Tibial nerve (tissue), 4 donors: Measurements from ENCODE around the gene TGIF2. TPM values are rescaled to one million over a fixed set of nuclear protein-coding genes. Genes with fewer than 3 reads are reported as not detected.

Experiments used
- DNase-seq, 2 donors: peaks; one replicate each; pipeline ENCODE4 v3.0.0-alpha.2; 2019; ENCODE audit warnings: low spot score in 2 of 2
- H3K27ac ChIP-seq, 4 donors: fragments of 200-600 bp; sonication (generic) in 3 of 4; one replicate each; pipeline ENCODE4 v1.5.1; 2017 to 2019; ENCODE audit warnings: mild to moderate bottlenecking in 1 of 4
- H3K27me3 ChIP-seq, 2 donors: fragments of 200-600 bp; sonication (generic) in 1 of 2; one replicate each; pipeline versions ENCODE4 v1.5.1 to v1.6.0; 2017 to 2019
- H3K36me3 ChIP-seq, 3 donors: fragments of 200-600 bp; sonication (generic); one replicate each; pipeline ENCODE4 v1.5.1; 2018 to 2019
- H3K4me1 ChIP-seq, 4 donors: fragments of 200-600 bp; sonication (generic) in 3 of 4; one replicate each; pipeline ENCODE4 v1.5.1; 2017 to 2019
- H3K4me3 ChIP-seq, 4 donors: fragments of 200-600 bp; sonication (generic) in 3 of 4; one replicate each; pipeline ENCODE4 v1.5.1; 2017 to 2019; ENCODE audit warnings: mild to moderate bottlenecking in 1 of 4, moderate library complexity in 1 of 4
- H3K9me3 ChIP-seq, 4 donors: fragments of 200-600 bp; sonication (generic) in 3 of 4; one replicate each; pipeline ENCODE4 v1.5.1; 2017 to 2019
- EP300 ChIP-seq, 2 donors: sonication (generic); formaldehyde crosslinking; IDR thresholded peaks; one replicate each; pipeline ENCODE4 v1.6.1; 2017; ENCODE audit warnings: antibody characterized with exemption in 2 of 2, mild to moderate bottlenecking in 1 of 2
- POLR2A ChIP-seq, 2 donors: fragments of 450-650 bp; IDR thresholded peaks; one replicate each; pipeline ENCODE4 v1.6.1; 2017; ENCODE audit warnings: antibody characterized with exemption in 2 of 2, mild to moderate bottlenecking in 2 of 2, moderate library complexity in 2 of 2
- WGBS, 2 donors: methylation state at CpG; one replicate each; pipeline ENCODE4 v1.1.5; 2018; 5-methylcytosine and 5-hydroxymethylcytosine counted together
- total RNA-seq, 4 donors: library from RNA; depleted of rRNA; stranded (reverse); fragments of >200 nt; gene quantifications; one replicate each; pipeline ENCODE4 v1.1.0, GENCODE V29; 2016
- TF ChIP-seq, protein P1 (sequence below), 5 experiments: fragments of 200-600 bp in 3 of 5; fragments of 450-650 bp in 2 of 5; sonication (generic) in 3 of 5; IDR thresholded peaks; one replicate each; pipeline ENCODE4 v1.5.1; 2016 to 2019; ENCODE audit warnings: antibody characterized with exemption in 5 of 5, mild to moderate bottlenecking in 3 of 5, moderate library complexity in 2 of 5

TGIF2 gene
- total RNA-seq, 4 donors from 2014 or later, result 13.2 to 27.7 (median 19.6) TPM

DNA sequence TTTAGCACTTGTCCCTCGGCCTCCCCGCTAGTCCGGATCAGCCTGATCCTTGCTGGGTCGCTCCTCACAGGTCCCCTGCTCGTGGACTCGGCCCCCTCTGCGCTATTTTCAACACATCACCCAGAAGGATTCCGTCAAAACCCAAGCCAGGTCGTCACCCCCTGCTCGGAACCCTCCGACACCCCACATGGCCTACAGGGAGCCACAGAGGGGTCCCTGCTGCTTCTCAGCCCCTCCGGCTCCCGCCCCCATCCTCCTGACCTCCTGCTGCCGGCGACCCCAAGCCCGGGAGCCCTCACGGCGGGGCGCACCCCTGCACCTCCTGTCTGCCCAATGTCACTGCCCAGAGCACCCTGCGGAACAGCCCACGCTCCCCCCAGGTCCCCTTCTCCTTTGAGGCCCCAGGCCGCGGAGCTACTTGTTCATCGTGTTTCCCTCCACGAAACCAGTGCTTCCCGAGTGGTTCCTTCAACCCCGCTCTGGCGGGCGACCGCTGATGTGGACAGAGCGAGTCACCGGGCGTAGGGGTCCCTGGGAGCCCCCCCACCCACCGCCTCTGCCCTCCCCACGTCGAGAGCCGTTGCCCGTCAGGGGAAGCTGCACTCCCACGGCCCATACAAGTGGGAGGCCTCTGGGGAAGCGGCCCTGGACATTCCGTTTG is 32.7 kb upstream of the TGIF2 start:
- peak overlapping the region; percentile 87 to 98 (median 94) for H3K27ac ChIP-seq
- peak overlapping the region; percentile 60 to 82 (median 70) for H3K4me3 ChIP-seq
- H3K36me3 ChIP-seq, result peaks cover 0 to 8% (median 0%) of the 10 kb centered on the region in 3 donors
- H3K27me3 ChIP-seq, result no peaks in the 10 kb centered on the region
- DNase-seq, result no peak
- H3K9me3 ChIP-seq, result no peaks in the 10 kb centered on the region
- no peak for TF ChIP-seq EP300 (IDR thresholded peaks at IDR 0.05)
- no peak for TF ChIP-seq POLR2A (IDR thresholded peaks at IDR 0.05)
- TF ChIP-seq, protein P1, sequence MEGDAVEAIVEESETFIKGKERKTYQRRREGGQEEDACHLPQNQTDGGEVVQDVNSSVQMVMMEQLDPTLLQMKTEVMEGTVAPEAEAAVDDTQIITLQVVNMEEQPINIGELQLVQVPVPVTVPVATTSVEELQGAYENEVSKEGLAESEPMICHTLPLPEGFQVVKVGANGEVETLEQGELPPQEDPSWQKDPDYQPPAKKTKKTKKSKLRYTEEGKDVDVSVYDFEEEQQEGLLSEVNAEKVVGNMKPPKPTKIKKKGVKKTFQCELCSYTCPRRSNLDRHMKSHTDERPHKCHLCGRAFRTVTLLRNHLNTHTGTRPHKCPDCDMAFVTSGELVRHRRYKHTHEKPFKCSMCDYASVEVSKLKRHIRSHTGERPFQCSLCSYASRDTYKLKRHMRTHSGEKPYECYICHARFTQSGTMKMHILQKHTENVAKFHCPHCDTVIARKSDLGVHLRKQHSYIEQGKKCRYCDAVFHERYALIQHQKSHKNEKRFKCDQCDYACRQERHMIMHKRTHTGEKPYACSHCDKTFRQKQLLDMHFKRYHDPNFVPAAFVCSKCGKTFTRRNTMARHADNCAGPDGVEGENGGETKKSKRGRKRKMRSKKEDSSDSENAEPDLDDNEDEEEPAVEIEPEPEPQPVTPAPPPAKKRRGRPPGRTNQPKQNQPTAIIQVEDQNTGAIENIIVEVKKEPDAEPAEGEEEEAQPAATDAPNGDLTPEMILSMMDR (IDR thresholded peaks at IDR 0.05), result no peak
- 28 to 32% methylated on average over 36 to 38 of the region's 41 CpGs for WGBS, 2 donors
- H3K4me1 ChIP-seq, result peaks cover 0 to 60% (median 23%) of the 10 kb centered on the region in 4 donors

GRCh38 chr20:36541227-36541767 is 32.1 kb upstream of the TGIF2 start, which contains the start of gene MYL9:
Gene MYL9, plus strand, starts transcription at chr20:36541519. Its CDS starts 3,366 bp downstream, at chr20:36544885.
- H3K27ac ChIP-seq, result peak within 1 kb of the TSS; percentile 87 to 98 (median 94)
- TF ChIP-seq EP300 (IDR thresholded peaks at IDR 0.05), result peak in 1 of 2 donors; percentile 80
- TF ChIP-seq, protein P1 (IDR thresholded peaks at IDR 0.05), result no peak
- TF ChIP-seq POLR2A (IDR thresholded peaks at IDR 0.05), result peak in 1 of 2 donors; percentile 80
- H3K4me1 ChIP-seq, result peaks cover 0 to 66% (median 23%) of the 10 kb centered on the region in 4 donors
- no peaks in the 10 kb centered on the region for H3K9me3 ChIP-seq
- DNase-seq, result peak; percentile 91 to 94
- 1 to 3% methylated on average over 24 to 29 of the region's 41 CpGs for WGBS, 2 donors
- peaks cover 0 to 15% (median 0%) of the 10 kb centered on the region in 3 donors for H3K36me3 ChIP-seq
- H3K4me3 ChIP-seq, result peak within 1 kb of the TSS; percentile 60 to 82 (median 70)
- H3K27me3 ChIP-seq, result no peaks in the 10 kb centered on the region

DNA sequence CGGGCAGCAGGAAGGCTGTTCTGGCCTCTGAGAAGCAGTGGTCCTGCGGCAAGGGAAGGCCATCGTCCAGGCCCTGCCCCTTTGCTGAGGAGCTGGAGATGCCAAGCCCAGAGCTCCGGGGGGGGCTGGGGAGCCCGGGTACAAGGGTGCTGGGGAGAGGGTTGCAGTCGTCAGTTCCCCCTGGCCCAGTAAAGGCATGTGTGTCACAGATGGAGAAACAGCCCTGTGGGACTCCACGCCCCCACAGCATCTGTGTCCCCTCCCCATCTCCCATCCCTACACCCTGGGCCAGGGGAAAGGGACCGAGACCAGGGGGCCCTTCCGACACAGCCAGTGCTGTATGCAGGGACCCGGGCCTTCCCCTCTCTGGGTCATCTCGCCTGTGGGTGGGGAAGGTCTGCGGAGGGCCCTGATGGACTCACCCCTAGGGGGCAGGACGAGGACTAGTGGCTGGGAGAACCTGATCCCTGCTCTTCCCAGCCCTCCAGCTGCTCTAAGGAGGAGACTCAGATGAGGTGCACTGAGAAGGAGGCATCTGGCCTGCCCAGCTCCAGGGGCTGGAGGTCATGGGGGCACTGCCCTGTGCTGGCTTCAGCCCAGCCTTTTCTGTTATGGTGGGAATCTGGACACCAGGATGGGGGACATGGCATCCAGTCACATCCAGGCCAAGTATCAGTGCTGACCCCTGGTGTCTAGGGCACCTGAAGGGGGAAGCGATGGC is 31.5 kb upstream of the TGIF2 start:
- DNase-seq, result peak in 1 of 2 donors; percentile 47
- no peaks in the 10 kb centered on the region for H3K27me3 ChIP-seq
- H3K4me1 ChIP-seq, result peaks cover 0 to 68% (median 23%) of the 10 kb centered on the region in 4 donors
- TF ChIP-seq, protein P1 (IDR thresholded peaks at IDR 0.05), result peak; percentile 28 to 87 (median 75)
- TF ChIP-seq POLR2A (IDR thresholded peaks at IDR 0.05) (no peak), EP300 (IDR thresholded peaks at IDR 0.05) (no peak)
- peaks cover 0 to 21% (median 0%) of the 10 kb centered on the region in 3 donors for H3K36me3 ChIP-seq
- no peaks in the 10 kb centered on the region for H3K9me3 ChIP-seq
- H3K27ac ChIP-seq, result peak overlapping the region; percentile 87 to 98 (median 94)
- peak overlapping the region; percentile 60 to 82 (median 70) for H3K4me3 ChIP-seq
- WGBS, 2 donors, result 7 to 13% methylated on average over 9 to 14 of the region's 14 CpGs

DNA sequence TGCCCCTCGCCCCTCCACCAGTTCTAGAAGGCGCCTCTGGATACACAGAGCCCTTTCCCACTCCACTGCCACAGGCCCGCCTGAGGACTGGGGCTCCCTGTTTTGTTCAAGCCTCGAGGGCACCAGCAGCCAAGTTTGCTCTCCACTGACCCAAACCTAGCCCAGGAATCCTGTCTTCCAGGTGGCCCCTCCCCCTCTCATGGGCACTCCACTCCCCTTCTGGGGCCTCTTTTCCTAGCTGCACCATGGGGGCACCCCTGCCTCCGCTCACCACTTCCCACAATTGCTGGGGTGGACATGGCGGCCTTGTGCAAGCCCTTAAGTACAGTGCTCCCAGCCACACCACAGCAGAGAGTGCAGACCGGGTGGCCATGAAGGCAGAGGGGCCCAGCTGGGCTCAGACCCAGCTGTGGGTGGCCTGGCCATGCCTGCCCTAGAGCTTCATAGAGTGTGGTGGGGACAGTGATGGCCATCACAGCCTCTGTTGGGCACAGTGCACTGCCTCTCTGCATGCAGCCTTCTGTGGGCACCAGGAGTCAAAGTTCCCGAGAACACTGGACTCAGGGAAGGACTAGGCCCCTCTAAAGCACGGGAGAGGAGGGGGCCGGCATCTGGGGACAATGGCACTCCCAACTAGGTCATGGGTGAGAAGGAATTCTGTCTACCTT is 30.7 kb upstream of the TGIF2 start:
- peaks cover 0 to 68% (median 23%) of the 10 kb centered on the region in 4 donors for H3K4me1 ChIP-seq
- DNase-seq, result no peak
- H3K27ac ChIP-seq, result peak overlapping the region; percentile 87 to 98 (median 94)
- H3K36me3 ChIP-seq, result peaks cover 0 to 28% (median 0%) of the 10 kb centered on the region in 3 donors
- TF ChIP-seq, protein P1 (IDR thresholded peaks at IDR 0.05), result no peak
- no peak for TF ChIP-seq POLR2A (IDR thresholded peaks at IDR 0.05)
- TF ChIP-seq EP300 (IDR thresholded peaks at IDR 0.05), result no peak
- H3K27me3 ChIP-seq, result no peaks in the 10 kb centered on the region
- H3K4me3 ChIP-seq, result peak overlapping the region; percentile 60 to 82 (median 70)
- H3K9me3 ChIP-seq, result no peaks in the 10 kb centered on the region
- 59% methylated on average over 7 to 9 of the region's 10 CpGs for WGBS, 2 donors
